HTERT RPE-1 (cell line): ENCODE measurements around the gene IMPDH2.

Experiments
- in situ Hi-C: fragments of 300-500 bp; cut with MboI; formaldehyde crosslinking; loops from 4 replicates; pipeline ENCODE4 v1.14.3; 2020; ENCODE audit warnings: low sequenced_read_pairs

The IMPDH2 gene

DNA sequence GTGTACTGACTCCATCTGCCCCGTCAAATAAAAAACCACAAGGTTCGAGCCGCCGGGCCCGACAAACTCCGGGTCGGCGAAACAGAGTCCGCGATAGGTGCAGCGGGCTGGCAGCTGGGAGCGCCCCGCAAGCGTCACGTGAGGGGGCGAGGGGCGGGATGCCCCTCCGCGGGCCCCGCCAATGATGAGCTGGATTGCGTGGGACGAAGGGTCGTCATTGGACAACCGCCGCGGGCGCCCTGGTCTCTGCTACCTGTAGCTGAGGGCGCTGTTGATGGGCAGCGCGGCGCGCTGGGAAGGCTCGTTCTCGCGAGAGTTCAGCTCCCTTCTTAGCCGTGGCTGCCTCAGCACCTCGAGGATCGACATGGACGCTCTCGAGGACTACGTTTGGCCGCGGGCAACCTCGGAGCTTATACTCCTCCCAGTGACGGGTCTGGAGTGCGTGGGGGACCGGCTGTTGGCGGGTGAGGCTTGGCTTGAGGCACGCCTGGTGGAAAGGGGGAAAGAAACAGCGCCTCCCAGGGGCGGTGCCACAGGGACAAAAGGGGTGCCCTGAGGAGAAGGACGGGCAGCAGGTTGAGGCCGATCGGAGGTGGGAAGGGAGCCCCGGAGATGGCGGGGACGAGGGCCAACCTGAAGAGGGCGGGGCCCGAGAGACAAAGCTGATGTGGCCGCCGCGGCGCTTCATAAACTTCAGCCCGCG lies 22.0 kb downstream of the IMPDH2 start, which contains the start of gene WDR6:
Gene WDR6, plus strand, starts transcription at position 324 of the 703 bp plus-strand sequence. Its CDS starts 41 bp downstream, at position 365.
- in situ Hi-C loops, result no loop called here

DNA sequence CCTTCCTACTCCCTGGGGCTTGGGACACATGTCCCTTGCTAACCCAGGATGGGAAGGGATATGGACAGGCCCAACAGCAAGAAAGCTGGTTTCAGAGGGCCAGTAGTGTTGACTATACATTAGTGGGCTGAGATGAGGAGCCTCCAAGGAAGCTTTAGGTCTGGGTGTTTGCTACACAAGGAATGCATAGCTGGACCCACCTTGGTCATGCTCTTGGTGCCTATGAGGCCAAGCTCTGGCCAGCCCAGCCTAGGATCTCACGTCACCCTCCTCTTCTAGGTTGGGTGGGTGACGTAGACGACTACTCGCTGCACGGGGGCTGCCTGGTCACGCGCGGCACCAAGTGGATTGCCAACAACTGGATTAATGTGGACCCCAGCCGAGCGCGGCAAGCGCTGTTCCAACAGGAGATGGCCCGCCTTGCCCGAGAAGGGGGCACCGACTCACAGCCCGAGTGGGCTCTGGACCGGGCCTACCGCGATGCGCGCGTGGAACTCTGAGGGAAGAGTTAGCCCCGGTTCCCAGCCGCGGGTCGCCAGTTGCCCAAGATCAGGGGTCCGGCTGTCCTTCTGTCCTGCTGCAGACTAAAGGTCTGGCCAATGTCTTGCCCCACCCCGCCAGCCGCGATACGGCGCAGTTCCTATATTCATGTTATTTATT lies 22.7 kb downstream of the IMPDH2 start:
- in situ Hi-C loops, result no loop called here

DNA sequence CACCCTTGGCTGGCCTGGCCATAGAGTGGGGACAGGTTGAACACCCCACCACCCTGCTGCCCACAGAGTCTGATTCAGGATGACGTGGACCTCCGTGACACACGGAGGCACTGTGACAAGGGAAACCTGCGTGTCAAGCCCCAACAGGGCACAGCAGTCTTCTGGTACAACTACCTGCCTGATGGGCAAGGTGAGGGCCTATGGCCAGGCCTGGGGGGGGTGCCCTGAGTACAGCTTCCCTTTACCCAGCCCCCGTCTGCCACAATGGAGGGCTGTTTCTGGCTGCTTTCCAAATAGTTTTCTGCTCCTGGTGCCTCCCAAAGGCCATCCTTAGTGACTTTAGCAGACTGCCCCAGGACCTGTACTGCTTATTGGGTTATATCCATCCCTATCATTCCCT lies 23.2 kb downstream of the IMPDH2 start:
- in situ Hi-C loops, result no loop called here

DNA sequence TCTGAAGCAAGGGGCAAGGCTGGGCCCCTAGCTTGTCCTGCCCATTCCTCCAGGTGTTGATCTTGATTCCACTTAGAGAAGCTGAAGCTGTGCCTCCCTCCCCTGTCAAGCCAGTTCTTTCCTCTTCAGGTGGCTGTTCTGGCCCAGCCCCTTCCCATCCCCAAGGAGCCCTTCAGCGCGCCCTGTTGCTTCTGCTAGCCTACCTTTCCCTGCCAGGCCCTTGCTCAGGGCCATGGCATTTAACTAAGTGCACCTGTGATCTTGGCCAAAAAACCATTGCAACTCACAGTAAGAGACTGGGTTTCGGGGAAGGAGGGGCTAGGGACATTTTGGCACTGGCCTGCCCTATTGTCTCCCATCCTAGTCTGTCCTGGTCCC lies 23.9 kb downstream of the IMPDH2 start:
- in situ Hi-C loops, result no loop called here

DNA sequence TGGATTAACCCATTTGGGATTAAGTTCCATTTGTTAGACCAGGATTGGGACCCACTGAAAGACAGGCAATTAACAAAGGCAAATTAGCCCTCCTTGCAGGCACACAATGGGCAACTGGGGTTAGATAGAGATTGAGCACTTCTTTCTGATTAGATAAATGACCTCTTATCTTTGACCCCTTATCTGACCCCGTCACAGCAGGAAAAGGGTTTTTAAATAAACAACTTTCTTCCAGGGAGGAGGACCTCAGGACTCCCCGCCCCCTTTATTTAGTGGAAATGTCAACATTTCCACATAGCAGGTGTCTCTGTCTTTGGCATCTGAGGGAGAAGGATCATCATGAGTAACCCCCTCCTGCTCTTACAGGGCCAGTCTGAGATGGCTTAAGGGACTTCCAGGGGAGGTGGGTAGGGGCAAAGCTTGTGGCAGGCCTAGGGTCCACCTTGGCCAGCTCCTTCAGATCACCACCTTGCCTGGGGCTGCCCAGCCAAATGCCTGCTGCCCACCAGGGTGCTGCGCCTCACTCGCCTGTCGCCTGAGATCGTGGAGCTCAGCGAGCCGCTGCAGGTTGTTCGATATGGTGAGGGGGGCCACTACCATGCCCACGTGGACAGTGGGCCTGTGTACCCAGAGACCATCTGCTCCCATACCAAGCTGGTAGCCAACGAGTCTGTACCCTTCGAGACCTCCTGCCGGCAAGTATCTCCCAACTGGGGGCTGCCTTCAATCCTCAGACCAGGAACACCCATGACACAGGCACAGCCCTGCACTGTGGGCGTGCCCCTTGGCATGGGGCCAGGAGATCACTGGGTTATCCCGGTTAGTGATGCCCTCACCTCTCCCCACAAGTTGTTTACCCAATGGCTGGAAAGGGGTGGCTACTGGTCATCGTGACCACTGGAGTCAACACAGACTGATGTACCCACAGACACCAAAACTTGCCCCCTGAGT lies 24.6 kb downstream of the IMPDH2 start:
- in situ Hi-C loops, result no loop called here

DNA sequence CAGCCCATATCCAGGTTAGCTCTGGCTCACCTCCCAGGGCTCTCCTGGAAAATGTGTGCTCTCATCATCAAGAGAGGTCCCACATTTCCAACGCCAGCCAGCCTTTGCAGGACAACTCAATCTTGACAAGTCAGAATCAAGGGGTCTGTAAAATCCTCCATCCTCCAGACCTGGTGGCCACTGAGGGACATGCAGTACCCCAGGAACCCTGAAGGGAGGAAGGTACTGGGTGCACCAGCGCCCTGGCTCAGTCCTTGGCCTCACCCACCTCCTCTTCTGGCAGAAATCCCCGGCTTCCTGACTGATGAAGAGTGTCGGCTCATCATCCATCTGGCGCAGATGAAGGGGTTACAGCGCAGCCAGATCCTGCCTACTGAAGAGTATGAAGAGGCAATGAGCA lies 28.0 kb downstream of the IMPDH2 start:
- in situ Hi-C loops, result no loop called here

DNA sequence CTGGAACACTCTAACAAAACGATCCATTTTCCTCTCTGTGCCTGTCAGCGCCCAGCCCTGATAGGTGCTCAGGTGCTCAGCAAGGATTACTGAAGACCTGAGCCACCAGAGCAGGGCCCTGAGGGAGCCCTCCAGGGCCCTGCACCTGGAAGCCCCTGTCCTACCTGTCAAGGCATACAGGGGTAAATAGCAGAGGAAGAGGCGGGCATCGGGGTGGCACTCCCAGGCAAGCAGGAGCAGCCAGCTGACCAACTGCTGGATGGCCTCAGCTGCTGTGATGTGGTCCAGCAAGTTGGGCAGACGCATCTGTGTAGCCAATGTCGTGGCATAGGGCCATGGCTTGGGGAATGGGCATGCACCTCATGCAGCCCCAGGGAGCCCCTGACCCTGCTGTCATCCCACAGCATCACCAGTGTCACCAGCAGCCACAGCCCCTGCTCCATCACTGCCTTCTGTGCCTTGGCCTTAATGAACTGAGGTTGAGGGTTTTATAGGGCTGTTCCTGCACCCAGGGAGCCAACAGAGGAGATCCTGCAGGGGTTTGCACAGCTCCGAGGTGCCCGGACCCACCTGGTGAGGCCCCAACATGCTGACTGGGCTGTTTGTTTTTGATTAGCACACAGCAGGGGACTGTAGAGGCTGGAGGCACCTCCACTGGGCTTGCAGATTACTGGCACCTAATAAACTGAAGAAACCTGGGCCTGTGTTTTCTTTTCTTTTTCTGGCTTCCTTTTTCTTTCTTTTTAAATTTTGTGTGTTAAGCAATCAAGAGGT lies 29.9 kb downstream of the IMPDH2 start:
- in situ Hi-C loops, result no loop called here

DNA sequence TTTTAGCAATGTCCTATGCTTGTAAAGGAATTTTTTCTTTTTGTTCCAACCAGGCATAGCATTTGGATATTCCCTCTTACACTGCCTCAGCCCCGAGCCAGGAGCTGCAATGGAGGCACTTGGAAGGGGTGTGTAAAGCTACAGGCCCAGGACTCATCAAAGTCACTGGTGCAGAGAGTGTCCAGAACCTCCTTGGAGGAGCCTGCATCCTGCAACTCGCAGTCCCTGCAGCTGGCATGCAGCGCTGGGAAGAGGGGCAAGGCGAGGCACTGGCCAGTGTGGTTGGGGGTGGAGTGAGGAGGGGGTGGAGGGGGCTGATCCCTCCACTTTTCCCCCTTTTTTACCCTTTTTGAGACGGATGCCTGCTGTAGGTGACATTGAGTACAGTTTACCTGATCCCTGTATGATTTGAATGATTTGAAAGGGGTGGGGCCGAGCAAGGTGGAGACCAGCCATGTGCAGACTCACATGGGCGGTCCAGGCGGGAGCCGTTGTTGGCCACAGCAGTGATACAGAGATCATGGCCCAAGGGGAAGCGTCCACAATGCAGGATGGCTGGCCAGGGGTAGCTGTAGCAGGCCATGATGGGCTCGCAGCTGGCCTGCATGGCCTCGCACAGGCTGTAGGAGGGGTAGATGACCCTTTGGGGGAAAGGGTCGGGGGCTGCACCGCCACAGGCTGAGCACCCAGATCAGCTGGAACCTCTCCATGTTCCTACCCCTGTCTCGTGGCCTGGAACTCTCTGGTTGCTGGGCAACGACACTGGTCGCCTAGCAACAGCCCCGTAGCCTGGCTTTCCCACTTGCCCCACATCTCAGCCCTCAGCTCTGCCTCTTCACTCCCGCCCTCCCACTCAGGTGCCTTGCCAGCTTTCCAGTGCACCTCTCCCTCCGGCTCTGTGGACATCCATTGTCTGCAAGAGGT lies 31.2 kb downstream of the IMPDH2 start:
- in situ Hi-C loops, result no loop called here

DNA sequence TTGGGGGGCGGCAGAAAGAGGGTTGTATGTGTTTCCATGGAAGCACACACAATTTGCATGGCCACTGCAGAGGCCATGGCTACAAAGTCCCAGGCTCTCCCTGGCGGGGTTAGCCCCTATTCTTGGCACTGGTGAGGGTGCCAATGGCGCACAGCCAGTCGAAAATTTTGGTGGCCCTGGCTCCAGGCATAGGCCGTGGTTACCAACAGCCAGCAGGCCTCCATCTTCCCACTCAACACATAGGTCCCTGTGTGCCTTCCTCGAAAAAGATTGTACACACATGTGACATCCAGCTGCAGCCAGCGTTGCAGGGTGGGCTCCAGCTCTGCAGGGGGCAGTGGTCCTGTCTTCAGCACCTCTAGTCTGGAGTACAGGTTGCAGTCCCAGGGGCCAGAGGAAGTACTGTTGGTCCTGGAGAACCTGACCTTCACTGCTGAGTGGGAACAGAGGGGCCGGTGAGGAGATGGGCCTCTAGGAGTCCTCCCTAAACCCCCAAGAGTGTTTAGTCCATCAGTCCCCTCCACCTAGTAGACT lies 32.0 kb downstream of the IMPDH2 start:
- in situ Hi-C loops, result no loop called here

DNA sequence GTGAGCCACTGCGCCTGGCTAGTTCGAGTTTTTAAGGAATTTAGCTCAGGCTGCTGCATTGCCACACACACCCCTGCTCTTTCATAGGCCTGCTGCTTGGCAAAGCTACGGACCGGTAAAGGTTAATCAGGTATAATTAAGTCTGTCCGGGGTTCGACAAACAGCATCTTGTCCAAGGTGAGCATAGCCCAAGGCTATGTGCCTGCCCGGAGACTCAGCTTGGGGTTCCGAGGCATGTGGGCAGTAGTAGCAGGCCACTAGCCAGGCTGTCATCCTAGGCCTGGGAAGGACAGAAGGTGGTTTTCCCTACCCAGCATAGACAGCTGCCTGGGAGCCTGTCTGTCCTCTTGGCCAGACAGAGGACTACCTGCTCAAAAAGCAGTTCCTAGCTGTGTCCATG lies 32.6 kb downstream of the IMPDH2 start:
- in situ Hi-C loops, result no loop called here

DNA sequence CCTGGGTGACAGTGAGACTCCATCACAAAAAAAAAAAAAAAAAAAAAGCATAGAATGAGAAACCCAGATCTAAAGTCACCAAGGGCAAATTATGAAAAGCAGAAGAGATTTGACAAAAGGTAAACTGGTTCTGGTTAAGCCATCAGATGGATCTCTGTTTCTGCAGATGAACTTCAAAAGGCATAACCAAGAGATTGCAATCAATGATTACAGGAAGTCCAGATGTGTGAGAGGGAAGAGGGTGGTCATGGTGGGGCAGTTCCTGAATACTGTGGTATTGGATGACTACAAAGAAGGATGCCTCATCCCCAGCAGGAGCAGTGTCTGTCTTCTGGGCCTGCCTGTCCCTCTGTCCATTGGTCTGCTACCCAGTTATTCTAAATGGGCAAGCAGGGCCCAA lies 35.4 kb downstream of the IMPDH2 start:
- in situ Hi-C loops, result no loop called here

DNA sequence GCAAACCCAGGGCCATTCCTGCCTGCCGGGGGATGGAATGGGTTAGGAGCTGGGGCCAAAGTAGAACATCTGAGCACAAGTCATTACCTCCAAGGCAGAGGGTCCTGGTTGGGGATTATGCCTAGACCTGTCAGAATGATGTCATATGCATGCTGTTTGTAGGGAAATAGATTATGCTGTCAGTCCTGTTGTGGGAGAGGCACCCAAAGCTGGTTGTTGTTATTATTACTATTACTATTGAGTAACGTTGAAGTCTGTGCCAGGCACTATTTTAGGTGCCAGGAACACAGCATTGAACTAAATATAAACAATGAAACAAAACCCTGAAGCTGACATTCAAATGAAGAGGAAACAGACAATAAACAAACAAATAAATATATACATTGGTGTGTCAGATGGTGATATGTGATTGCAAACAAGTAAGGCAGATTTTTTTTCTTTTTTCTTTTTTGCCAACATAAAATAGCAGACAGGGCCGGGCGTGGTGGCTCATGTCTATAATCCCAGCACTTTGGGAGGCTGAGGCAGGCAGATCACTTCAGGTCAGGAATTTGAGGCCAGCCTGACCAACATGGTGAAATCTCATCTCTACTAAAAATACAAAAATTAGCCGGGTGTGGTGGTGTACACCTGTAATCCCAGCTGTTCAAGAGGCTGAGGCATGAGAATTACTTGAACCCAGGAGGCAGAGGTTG lies 37.2 kb downstream of the IMPDH2 start:
- in situ Hi-C loops, result no loop called here

DNA sequence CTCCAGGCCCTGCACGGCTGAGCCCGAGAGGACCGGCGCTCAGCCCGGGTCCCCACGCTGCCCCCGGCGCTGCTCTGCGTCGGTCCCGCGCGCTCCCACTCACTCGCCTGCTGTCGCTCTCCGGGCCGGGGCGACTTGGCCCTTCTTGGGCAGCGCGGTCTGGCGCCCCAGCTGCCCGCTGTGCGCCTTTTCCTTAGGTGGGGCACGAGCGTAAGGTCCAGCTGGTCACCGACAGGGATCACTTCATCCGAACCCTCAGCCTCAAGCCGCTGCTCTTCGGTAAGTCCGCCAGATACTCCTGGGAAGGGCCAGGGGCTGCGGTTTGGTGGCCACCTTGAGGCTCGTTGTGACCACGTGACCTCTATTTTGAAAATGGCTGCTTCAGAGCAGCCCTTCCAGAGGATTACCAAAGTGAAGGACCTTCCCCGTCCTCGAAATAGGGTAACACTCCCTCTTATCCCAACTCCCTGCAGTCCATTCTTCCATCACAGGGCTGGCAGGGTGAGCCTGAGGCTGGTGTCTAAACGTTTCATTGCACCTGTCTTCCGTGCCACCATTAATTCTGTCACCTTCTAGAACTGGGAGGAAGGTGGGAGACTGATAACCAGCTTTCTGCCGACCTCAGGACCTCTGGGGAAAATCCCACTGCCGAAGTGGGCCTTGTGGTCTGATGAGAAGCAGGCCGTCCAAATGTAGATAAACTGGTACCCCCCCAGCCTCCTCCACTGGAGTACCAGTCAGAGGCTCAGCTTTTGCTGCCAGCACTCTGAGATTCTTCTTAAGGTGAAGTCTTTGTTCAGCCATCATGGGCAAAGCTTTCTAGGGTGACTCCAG lies 38.3 kb downstream of the IMPDH2 start:
- in situ Hi-C loops, result no loop called here

DNA sequence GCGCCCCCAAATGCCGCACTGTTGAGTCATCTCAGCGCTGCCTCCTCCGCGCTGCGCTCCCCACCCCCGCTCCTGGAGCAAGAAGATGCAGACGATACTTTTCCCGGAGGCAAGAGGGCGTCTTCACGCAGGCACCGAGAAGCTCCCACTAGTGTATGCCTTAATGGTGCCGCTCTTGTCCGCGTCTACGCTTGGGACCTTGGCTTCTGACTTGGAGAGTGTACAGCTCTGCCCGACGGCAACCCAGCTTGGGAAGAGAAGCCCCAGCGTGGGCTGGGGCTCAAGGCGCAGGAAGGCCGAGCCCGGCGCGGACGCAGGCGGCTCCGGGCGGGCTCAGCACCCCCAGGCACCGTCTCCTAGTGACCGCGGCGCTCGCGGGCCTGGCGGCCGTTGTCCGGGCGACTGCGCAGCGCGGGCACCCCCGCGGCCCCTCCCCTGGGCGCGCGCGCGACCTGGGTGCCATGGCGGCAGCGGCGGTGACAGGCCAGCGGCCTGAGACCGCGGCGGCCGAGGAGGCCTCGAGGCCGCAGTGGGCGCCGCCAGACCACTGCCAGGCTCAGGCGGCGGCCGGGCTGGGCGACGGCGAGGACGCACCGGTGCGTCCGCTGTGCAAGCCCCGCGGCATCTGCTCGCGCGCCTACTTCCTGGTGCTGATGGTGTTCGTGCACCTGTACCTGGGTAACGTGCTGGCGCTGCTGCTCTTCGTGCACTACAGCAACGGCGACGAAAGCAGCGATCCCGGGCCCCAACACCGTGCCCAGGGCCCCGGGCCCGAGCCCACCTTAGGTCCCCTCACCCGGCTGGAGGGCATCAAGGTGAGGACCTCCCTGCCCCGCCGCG lies 39.2 kb downstream of the IMPDH2 start, which contains the start of gene P4HTM:
Gene P4HTM, plus strand, starts transcription at position 446 of the 840 bp plus-strand sequence. Its CDS starts 16 bp downstream, at position 462.
- in situ Hi-C loops, result no loop called here

DNA sequence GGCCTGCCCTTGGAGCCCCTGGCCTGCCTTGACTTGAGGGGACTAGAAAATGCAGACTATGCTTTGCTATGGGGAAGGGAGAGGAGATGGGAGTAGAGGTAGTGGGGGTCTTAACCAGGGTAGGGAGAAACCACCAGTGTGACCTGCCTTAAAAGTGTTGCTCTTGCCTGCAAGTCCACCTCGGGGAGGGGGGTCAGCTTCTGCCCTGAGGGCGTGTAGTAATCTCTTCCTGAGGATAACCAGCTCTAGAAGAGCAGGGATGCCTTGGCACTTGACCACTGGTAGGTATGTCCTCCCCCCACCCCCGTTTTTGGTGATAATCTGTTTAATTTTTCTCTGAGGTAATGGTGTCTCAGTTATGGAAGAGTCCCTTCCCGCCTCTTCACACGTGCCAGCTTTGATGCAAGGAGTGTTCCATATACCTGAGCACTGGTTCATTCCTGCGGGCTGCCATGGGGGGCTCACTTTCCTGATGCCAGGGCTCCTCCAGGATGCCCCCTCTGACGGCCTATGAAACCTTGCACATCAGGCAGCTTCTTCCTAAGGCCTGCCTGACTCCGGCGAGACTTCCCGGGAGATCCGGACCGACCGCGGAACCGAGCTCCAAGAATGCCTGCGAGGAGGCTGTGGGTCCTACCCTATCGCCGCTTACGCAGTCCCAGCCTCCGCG lies 39.9 kb downstream of the IMPDH2 start:
- in situ Hi-C loops, result no loop called here

DNA sequence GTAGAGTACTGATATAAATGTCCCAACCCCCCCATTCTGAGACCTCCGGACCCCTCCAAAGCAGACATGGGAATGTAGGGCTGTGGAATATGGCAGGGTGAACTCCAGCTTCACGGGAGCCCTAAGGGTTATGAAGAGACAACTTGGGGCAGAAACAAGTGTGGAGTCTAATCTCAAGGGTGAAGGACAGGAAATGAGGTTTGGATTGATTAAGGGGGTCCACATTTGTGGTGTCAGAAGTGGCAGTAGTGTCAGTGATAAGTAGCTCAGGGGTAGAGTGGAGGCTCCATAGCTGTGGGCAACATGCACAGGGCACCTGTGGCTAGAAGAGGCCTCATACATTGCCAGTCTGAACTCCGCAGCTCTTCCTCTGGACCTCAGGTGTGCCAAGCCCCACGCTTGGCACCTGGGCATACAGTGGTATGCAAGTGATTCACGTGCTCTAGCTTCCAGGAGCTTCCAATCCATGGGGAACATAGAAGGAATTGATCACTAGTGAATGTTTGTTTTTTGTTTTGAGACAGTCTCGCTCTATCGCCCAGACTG lies 43.3 kb downstream of the IMPDH2 start:
- in situ Hi-C loops, result no loop called here
